Measurements from ENCODE around the gene WIZ.
"Not testable (repeated sequence)": the region's sequence is repeated elsewhere in the genome, so short reads cannot be mapped to it uniquely, and the experiment has no call there.

The WIZ gene

GRCh38 chr19:15449620-15450527 lies at the start of gene WIZ:
WIZ (minus strand) TSS chr19:15449956; CDS start chr19:15448307, 1,649 bp downstream.
- DNase-seq (ENCODE audit: low read depth in 2 of 2): peak; percentile 74 to 83

DNA sequence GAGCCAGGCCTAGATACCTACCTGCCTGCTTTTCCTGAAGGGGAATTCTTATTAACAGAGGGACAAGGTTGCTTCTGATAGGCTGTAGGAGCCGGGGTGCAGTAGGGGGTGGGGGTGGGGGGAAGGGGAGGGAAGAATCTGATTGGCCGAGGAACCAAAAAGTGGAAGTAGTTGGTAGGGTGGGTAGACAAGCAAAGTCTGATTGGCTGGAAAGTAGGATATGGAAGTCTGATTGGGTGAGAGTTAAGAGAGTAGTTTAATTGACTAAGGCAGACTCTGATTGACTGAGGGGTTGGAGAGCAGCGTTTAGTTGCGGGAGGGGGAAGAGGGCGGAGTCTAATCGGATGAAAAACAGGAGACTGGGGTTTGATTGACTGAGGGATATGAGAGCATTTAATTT lies 49.2 kb upstream of the WIZ start:
- no peak for DNase-seq (ENCODE audit: low read depth in 2 of 2)

GRCh38 chr19:15498156-15498858 lies 48.6 kb upstream of the WIZ start:
- no peak for DNase-seq (ENCODE audit: low read depth in 2 of 2)

- DNase-seq (ENCODE audit: low read depth in 2 of 2): no peak
Observed at GRCh38 chr19:15495151-15495550, 45.4 kb upstream of the WIZ start.

DNA sequence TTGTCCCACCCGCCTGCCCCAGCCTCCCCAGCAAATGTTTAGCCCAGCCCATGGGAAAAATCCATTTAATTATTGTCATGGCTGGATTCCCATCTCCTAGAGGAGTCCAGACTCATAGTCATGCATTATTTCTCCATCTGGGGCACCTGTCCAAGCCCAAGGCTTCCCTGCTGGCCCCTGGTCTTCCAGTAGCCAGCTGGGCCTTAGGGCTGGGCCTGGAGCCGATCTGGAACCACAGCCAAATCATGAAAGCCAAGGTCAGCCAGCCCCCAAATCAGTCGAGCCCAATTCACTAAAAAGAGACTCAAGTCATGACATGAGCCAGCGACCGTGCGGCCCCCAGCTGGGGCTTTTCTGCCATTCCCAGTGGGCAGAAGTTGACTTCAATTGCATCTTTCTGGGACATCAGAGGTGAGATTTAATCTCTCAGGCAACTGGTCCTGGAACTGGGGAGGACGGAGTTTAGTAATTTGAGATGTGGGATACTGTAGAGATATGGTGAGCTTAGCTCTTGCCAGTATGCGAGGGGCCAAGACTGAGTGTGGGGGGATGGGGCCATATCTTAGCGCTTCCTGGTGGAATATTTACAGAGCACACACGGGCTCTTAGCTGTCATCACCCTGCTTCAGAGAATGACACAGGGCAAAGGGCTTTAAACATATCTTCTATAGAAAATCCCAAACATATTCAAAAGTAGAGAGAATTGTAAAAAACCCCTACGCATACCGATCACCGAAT lies 38.9 kb upstream of the WIZ start:
- DNase-seq (ENCODE audit: low read depth in 2 of 2): no peak

DNA sequence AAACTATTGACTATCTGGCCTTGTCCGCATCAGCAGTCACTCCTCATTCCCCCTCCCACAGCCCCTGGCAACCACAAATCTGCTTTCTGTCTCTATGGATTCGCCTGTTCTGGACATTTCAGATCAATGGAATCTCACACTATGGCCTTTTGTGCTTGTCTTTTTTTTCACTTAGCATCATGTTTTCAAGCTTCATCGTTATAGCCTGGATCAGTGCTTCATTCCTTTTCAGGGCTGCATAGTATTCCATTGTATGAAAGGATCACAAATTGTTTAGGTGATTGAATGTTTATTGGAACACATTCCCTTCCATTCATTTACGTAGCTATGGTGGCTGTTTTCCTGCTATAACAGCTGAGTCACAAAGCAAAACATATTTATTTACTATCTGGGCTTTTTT lies 37.3 kb upstream of the WIZ start:
- DNase-seq (ENCODE audit: low read depth in 2 of 2): no peak

DNA sequence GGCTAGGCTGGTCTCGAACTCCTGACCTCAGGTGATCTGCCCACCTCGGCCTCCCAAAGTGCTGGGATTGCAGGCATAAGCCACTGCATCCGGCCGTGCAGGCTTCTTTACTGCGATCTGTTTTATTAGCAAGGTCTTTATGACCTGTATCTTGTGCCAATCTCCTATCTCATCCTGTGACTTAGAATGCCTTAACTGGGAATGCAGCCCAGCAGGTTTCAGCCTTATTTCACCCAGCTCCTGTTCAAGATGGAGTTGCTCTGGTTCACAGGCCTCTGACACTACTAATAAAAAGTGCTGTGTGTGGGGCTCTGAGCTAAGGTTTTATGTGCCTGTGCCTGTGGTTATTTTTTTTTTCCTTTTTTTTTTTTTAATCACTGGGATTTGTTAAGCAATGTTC lies 36.0 kb upstream of the WIZ start:
- DNase-seq (ENCODE audit: low read depth in 2 of 2): not testable (repeated sequence)

DNA sequence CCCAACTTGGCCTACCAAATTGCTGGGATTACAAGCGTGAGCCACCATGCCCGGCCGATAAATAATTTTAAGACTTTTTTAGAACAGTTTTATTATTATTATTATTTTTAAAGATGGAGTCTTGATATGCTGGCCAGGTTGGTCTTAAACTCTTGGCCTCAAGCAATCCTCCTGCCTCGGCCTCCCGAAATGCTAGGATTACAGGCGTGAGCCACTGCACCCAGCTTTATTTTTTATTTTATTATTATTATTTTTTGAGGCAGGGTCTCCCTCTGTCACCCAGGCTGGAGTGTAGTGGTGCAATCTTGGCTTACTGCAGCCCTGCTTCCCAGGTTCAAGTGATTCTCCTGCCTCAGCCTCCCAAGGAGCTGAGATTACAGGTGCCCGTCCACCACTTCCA lies 31.2 kb upstream of the WIZ start:
- DNase-seq (ENCODE audit: low read depth in 2 of 2): not testable (repeated sequence)

DNA sequence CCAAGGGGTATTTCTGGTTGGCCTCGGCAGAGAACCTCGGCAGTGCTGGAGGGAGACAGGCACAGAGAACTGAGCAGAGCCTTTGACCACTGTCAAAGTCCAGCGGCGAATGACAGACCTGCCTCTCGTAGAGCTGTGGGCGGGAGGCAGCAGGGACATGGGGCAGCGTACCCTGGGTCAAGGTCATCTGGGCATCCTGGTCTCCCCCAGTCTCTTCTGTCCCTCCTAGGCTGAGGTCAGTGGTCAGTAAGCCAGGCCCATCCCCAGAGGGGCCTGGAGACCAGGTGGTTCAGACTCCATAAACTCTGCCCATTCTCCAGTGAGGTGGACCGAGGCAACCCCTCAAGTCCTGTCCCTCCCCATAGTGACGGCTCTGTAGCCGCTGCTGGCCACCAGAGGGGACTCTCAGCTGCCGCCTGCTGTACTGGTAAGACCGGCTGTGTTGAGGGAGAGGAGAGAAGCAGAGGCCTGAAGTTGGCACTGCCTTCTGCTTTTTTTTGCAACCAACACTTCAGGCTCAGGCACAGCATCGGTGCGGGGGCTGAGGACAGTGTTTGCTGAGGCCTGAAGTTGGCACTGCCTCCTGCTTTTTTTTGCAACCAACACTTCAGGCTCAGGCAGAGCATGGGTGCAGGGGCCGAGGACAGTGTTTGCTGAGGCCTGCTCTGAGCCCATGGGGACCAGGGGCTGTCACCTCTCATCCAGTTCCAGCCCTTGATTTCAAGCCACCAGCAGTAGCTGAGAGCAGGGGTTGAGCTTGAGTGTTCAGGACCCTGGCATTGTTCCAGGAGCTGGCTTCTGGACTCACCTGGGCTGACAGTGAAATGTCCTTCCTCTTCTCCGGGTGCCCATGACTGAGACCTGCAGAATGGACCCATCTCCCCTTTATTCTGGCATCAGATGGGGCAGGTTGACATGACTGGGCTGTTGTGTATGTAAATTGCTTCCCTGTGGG lies 29.9 kb upstream of the WIZ start, which contains the start of gene PGLYRP2:
TSS of gene PGLYRP2 (minus strand) at position 111 of the 955 bp plus-strand sequence. CDS start 130 bp downstream, outside the sequence.
- DNase-seq (ENCODE audit: low read depth in 2 of 2): no peak

DNA sequence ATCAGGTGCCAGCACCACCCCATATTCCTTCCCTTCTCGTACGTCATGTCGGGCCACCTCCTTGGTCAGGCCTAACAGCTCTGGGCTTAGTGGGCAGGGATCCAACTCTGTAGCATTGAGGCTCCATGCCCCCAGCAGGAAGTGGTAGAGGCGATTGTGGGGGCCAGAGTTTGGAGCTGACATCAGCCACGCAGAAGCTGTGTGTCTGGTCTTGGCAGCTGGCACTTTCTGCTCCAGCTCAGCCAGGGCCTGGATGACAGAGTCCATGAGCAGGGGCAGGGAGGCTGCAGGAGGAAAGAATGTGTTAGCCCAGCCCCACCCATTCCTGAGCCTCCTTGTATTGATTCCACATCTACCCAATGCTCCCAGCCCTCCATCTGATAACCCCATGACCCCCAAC lies 26.6 kb upstream of the WIZ start:
- DNase-seq (ENCODE audit: low read depth in 2 of 2): no peak

- DNase-seq (ENCODE audit: low read depth in 2 of 2): no peak
Observed at GRCh38 chr19:15475611-15476010, 25.9 kb upstream of the WIZ start.

DNA sequence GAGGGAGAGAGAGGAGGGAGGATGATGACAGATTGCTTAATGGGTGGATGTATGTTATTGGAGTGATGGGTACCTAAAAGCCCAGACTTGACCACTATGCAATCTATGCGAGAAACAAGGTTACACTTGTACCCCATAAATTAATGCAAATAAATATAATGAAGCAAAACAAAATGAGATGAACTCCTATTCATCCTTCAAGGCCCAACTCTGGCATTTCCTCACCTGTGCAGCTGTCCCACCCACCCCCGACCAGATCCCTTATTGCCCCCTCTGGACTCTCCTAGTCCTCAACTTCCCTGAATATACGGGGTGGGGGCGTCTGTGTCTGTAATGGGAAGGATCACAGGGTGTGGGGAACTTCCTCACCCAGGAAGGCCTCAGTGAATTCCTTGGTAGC lies 25.4 kb upstream of the WIZ start:
- no peak for DNase-seq (ENCODE audit: low read depth in 2 of 2)

GRCh38 chr19:15473821-15474220 lies 24.1 kb upstream of the WIZ start:
- not testable (repeated sequence) for DNase-seq (ENCODE audit: low read depth in 2 of 2)

DNA sequence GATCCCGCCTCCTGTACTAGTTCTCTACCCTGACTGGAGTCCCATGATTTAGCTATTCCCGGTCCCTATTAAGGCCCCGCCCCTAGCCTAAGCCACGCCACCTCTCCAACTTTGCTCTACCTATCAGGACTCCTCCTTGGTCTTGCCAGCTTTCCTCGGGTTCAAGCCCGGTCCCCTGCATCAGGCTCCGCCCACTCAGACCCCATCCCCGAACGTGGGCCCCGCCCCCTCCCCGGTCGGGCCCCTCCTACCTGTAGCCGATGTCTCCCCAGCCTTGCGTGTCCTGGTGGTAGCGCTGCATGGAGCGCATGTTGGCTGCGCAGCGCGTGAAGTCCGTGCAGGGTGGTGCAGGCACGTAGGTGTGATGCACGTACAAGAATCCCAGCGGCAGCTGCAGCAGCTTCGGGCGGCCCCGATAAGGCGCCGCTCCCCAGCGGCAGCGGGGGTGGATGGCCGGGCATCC lies 21.9 kb upstream of the WIZ start:
- DNase-seq (ENCODE audit: low read depth in 2 of 2): no peak

DNA sequence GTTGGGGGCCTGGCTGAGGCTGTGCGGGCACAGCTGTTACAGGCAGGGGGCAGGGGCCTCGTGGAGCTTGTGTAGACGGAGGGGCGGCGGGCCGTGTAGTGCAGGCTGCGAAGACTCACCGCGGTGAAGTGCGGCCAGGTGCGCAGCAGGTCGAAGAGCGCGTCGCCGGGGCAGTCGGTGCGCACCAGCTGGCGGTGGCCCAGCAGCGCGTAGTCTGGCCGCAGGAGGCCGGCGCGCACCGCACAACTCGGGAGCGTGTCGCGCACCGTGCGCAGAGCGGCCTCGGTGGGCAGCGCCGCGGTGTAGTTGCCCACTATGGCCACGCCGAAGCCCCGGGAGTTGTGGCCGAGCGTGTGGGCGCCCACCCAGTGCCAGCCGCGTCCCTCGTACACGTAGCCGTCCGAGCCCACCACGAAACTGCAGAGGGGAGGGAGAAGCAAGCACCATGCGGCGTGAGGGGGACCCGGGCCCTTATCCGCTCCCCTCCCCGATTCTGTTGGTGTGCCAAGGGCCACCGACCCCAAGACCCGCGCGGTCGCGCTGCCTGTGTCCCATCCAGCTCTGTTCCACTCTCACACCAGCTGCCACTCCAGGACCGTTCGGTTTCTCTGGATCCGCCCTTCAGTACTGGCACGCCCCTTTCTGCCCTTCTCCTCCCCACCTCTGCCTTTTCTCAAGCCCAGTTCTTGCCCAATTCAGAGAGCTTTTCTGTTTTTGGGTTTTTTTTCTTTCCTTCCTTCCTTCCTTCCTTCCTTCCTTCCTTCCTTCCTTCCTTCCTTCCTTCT lies 19.9 kb upstream of the WIZ start:
- no peak for DNase-seq (ENCODE audit: low read depth in 2 of 2)

DNA sequence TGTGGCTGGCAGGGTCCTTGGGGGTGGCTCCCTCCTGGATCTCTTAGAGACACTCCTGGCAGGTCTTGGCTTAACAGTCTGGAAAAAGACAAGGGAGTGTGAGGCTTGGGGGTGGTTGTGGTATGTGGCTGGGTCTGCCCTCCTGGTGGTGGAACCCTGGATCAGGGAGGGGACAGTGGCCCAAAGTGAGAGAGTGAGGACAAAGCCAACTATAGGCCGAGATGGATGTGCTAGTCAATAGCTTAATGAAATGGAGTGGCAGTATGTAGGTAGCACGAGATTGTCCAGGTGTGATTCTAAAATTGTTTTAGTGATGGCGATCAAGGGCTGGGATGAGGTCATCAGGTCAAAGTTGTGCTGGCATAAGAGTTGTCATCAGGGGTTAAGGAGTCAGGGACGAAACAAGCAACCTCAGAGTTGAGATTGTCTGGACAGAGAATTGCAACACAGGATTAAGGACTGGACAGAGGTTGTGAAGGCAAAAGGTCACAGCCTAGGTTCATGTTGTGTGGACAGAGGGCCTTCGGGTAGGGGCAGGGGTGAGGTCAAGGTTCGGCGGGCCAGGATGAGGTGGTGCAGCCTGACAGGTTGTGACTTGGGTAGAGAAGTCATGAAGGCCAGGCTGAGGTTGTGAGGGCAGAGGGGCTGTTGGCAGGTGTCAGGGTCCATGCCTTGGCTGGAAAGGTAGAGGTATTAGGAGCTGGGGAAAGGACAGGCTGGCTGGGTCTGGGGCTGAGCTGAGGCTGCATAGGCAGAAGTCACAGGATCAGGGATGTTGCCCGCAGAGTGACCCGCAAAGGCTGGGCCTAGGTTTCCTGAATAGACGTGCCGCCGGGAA lies 19.1 kb upstream of the WIZ start:
- no peak for DNase-seq (ENCODE audit: low read depth in 2 of 2)

GRCh38 chr19:15467734-15468214 lies 18.0 kb upstream of the WIZ start:
- DNase-seq (ENCODE audit: low read depth in 2 of 2): no peak

GRCh38 chr19:15466851-15467733 lies 17.3 kb upstream of the WIZ start:
- peak in 1 of 2 donors; percentile 48 for DNase-seq (ENCODE audit: low read depth in 2 of 2)

Data from activated CD4-positive, alpha-beta T cell treated with anti-CD3 and anti-CD28 coated beads for 24 hours (primary cell).